ENCODE data around the gene NOTO. TPM values are rescaled to one million over a fixed set of nuclear protein-coding genes. Genes with fewer than 3 reads are reported as not detected.

NOTO gene
- total RNA-seq, 5 donors from 2014 or later (not counting 1 experiment from before 2014, with no cell fraction given), result not detected

- WGBS (ENCODE audit: insufficient coverage), result 94% methylated on average over 7 of the region's 17 CpGs
- POLR2A ChIA-PET, result no interaction called here
- no peaks in the 10 kb centered on the region for H3K27me3 Mint-ChIP-seq
- peaks cover 36% of the 10 kb centered on the region for H3K36me3 Mint-ChIP-seq
- H3K9me3 Mint-ChIP-seq, result no peaks in the 10 kb centered on the region
- CTCF ChIA-PET, result no interaction called here
- Histone ChIP-seq H3K4me1 (ENCODE audit: control insufficient read depth in 1 of 2, extremely low read depth in 1 of 2, insufficient read depth in 2 of 2, low read length in 2 of 2) (no peaks in the 10 kb centered on the region), H3K4me3 (ENCODE audit: control insufficient read depth in 1 of 2, extremely low read depth in 1 of 2, low read length in 1 of 2) (no peak overlapping the region), H3K9me3 (no peaks in the 10 kb centered on the region), H3K27me3 (replicated peaks in 1 of 2; ENCODE audit: control insufficient read depth in 2 of 2, extremely low read depth in 1 of 2, insufficient read depth in 2 of 2, low read length in 1 of 2) (no peaks in the 10 kb centered on the region), H3K36me3 (ENCODE audit: control insufficient read depth in 2 of 2, extremely low read depth in 1 of 2, insufficient read depth in 1 of 2, low read length in 1 of 2) (peaks cover 28 to 71% of the 10 kb centered on the region in 2 donors), H3K27ac (ENCODE audit: low read length) (no peak overlapping the region)
- no peak for ATAC-seq (replicated peaks in 1 of 4)
- no peak overlapping the region for H3K4me3 Mint-ChIP-seq
- no peak for DNase-seq
- H3K4me1 Mint-ChIP-seq, result peaks cover 0 to 9% (median 4%) of the 10 kb centered on the region in 3 donors
- no peak overlapping the region for H3K27ac Mint-ChIP-seq
Measured at GRCh38 chr2:73252238-73253027, 50.1 kb downstream of the NOTO start.

GRCh38 chr2:73253400-73253799 lies 51.0 kb downstream of the NOTO start:
- no peak overlapping the region for H3K27ac Mint-ChIP-seq

GRCh38 chr2:73253901-73254300 lies 51.5 kb downstream of the NOTO start:
- 100% methylated on average over 1 of the region's 3 CpGs for WGBS (ENCODE audit: insufficient coverage)
- Mint-ChIP-seq H3K27ac (no peak overlapping the region), H3K27me3 (no peaks in the 10 kb centered on the region), H3K9me3 (no peaks in the 10 kb centered on the region), H3K4me3 (no peak overlapping the region), H3K36me3 (peaks cover 29% of the 10 kb centered on the region), H3K4me1 (peaks cover 6 to 14% (median 10%) of the 10 kb centered on the region in 3 donors)
- ATAC-seq (replicated peaks in 1 of 4) (no peak), DNase-seq (no peak)
- POLR2A ChIA-PET, result interaction anchor here in 1 of 2 donors (0.6 kb wide), 1 partner anchor 43 kb away, joined by 4 read pairs; no protein-coding TSS in a partner anchor
- Histone ChIP-seq H3K27me3 (replicated peaks in 1 of 2; ENCODE audit: control insufficient read depth in 2 of 2, extremely low read depth in 1 of 2, insufficient read depth in 2 of 2, low read length in 1 of 2) (no peaks in the 10 kb centered on the region), H3K4me3 (ENCODE audit: control insufficient read depth in 1 of 2, extremely low read depth in 1 of 2, low read length in 1 of 2) (no peak overlapping the region), H3K36me3 (ENCODE audit: control insufficient read depth in 2 of 2, extremely low read depth in 1 of 2, insufficient read depth in 1 of 2, low read length in 1 of 2) (peaks cover 28 to 61% of the 10 kb centered on the region in 2 donors), H3K27ac (ENCODE audit: low read length) (no peak overlapping the region), H3K9me3 (no peaks in the 10 kb centered on the region), H3K4me1 (ENCODE audit: control insufficient read depth in 1 of 2, extremely low read depth in 1 of 2, insufficient read depth in 2 of 2, low read length in 2 of 2) (peaks cover 0 to 9% of the 10 kb centered on the region in 2 experiments)
- CTCF ChIA-PET, result no interaction called here

More at GRCh38 chr2:73253400-73253799, 51.0 kb downstream of the NOTO start:
- no peaks in the 10 kb centered on the region for H3K9me3 ChIP-seq
- ChIA-PET POLR2A (interaction anchor here in 1 of 2 donors (0.6 kb wide), 2 partner anchors 43 to 107 kb away, joined by 4 read pairs; no protein-coding TSS in a partner anchor), CTCF (no interaction called here)
- ATAC-seq (replicated peaks in 1 of 4) (no peak), DNase-seq (no peak)
- no peak overlapping the region for H3K4me3 ChIP-seq (ENCODE audit: control insufficient read depth in 1 of 2, extremely low read depth in 1 of 2, low read length in 1 of 2)
- peaks cover 6 to 14% (median 10%) of the 10 kb centered on the region in 3 donors for H3K4me1 Mint-ChIP-seq
- no peak overlapping the region for H3K27ac ChIP-seq (ENCODE audit: low read length)
- H3K36me3 ChIP-seq (ENCODE audit: control insufficient read depth in 2 of 2, extremely low read depth in 1 of 2, insufficient read depth in 1 of 2, low read length in 1 of 2), result peaks cover 28 to 64% of the 10 kb centered on the region in 2 donors
- no peaks in the 10 kb centered on the region for H3K9me3 Mint-ChIP-seq
- 67% methylated on average over 2 of the region's 2 CpGs for WGBS (ENCODE audit: insufficient coverage)
- H3K27me3 ChIP-seq (replicated peaks in 1 of 2; ENCODE audit: control insufficient read depth in 2 of 2, extremely low read depth in 1 of 2, insufficient read depth in 2 of 2, low read length in 1 of 2), result no peaks in the 10 kb centered on the region
- H3K27me3 Mint-ChIP-seq, result no peaks in the 10 kb centered on the region
- peaks cover 0 to 8% of the 10 kb centered on the region in 2 experiments for H3K4me1 ChIP-seq (ENCODE audit: control insufficient read depth in 1 of 2, extremely low read depth in 1 of 2, insufficient read depth in 2 of 2, low read length in 2 of 2)
- peaks cover 32% of the 10 kb centered on the region for H3K36me3 Mint-ChIP-seq
- H3K4me3 Mint-ChIP-seq, result no peak overlapping the region

- DNase-seq (no peak), ATAC-seq (replicated peaks in 1 of 4) (no peak)
- Mint-ChIP-seq H3K4me1 (peaks cover 6 to 14% (median 12%) of the 10 kb centered on the region in 3 donors), H3K4me3 (no peak overlapping the region), H3K36me3 (peaks cover 25% of the 10 kb centered on the region), H3K27ac (no peak overlapping the region), H3K9me3 (no peaks in the 10 kb centered on the region), H3K27me3 (no peaks in the 10 kb centered on the region)
- Histone ChIP-seq H3K27me3 (replicated peaks in 1 of 2; ENCODE audit: control insufficient read depth in 2 of 2, extremely low read depth in 1 of 2, insufficient read depth in 2 of 2, low read length in 1 of 2) (no peaks in the 10 kb centered on the region), H3K36me3 (ENCODE audit: control insufficient read depth in 2 of 2, extremely low read depth in 1 of 2, insufficient read depth in 1 of 2, low read length in 1 of 2) (peaks cover 29 to 60% of the 10 kb centered on the region in 2 donors), H3K4me3 (ENCODE audit: control insufficient read depth in 1 of 2, extremely low read depth in 1 of 2, low read length in 1 of 2) (no peak overlapping the region), H3K27ac (ENCODE audit: low read length) (no peak overlapping the region), H3K4me1 (ENCODE audit: control insufficient read depth in 1 of 2, extremely low read depth in 1 of 2, insufficient read depth in 2 of 2, low read length in 2 of 2) (peaks cover 0 to 9% of the 10 kb centered on the region in 2 experiments), H3K9me3 (no peaks in the 10 kb centered on the region)
- 95% methylated on average over 5 of the region's 7 CpGs for WGBS (ENCODE audit: insufficient coverage)
- ChIA-PET POLR2A (interaction anchor here in 1 of 2 donors (0.6 kb wide), 1 partner anchor 42 kb away, joined by 4 read pairs; no protein-coding TSS in a partner anchor), CTCF (no interaction called here)
Measured at GRCh38 chr2:73254343-73255006, 52.1 kb downstream of the NOTO start.

GRCh38 chr2:73255007-73255644 lies 52.8 kb downstream of the NOTO start:
- H3K4me1 ChIP-seq (ENCODE audit: control insufficient read depth in 1 of 2, extremely low read depth in 1 of 2, insufficient read depth in 2 of 2, low read length in 2 of 2), result peaks cover 0 to 9% of the 10 kb centered on the region in 2 experiments
- ATAC-seq (replicated peaks in 1 of 4) (no peak), DNase-seq (no peak)
- ChIA-PET CTCF (interaction anchor here in 1 of 2 donors (1.0 kb wide), 1 partner anchor 19 kb away, joined by 3 read pairs; no protein-coding TSS in a partner anchor), POLR2A (no interaction called here)
- no peak overlapping the region for H3K27ac ChIP-seq (ENCODE audit: low read length)
- peak overlapping the region in 1 of 2 donors; percentile 5 for H3K27ac Mint-ChIP-seq
- peaks cover 6 to 14% (median 12%) of the 10 kb centered on the region in 3 donors for H3K4me1 Mint-ChIP-seq
- H3K36me3 Mint-ChIP-seq, result peaks cover 23% of the 10 kb centered on the region
- peaks cover 23 to 55% of the 10 kb centered on the region in 2 donors for H3K36me3 ChIP-seq (ENCODE audit: control insufficient read depth in 2 of 2, extremely low read depth in 1 of 2, insufficient read depth in 1 of 2, low read length in 1 of 2)
- H3K27me3 ChIP-seq (replicated peaks in 1 of 2; ENCODE audit: control insufficient read depth in 2 of 2, extremely low read depth in 1 of 2, insufficient read depth in 2 of 2, low read length in 1 of 2), result no peaks in the 10 kb centered on the region
- 83% methylated on average over 1 of the region's 4 CpGs for WGBS (ENCODE audit: insufficient coverage)
- no peak overlapping the region for H3K4me3 Mint-ChIP-seq
- no peaks in the 10 kb centered on the region for H3K9me3 ChIP-seq
- no peaks in the 10 kb centered on the region for H3K27me3 Mint-ChIP-seq
- H3K4me3 ChIP-seq (ENCODE audit: control insufficient read depth in 1 of 2, extremely low read depth in 1 of 2, low read length in 1 of 2), result no peak overlapping the region
- H3K9me3 Mint-ChIP-seq, result no peaks in the 10 kb centered on the region
